Neural progenitor cell (in vitro differentiated cells): ENCODE data around the gene PSMC3IP. TPM values are rescaled to one million over a fixed set of nuclear protein-coding genes. Genes with fewer than 3 reads are reported as not detected.
"Not testable (repeated sequence)": the region's sequence is repeated elsewhere in the genome, so short reads cannot be mapped to it uniquely, and the experiment has no call there.

Experiments used
- DNase-seq: peaks from one replicate; pipeline ENCODE4 v3.0.0-alpha.2; 2016; ENCODE audit warnings: low spot score
- H2AFZ ChIP-seq: fragments of 200-600 bp; sonication (generic); replicated peaks from 2 replicates; pipeline ENCODE4 v1.6.1; 2016; ENCODE audit warnings: antibody characterized with exemption
- H3F3A ChIP-seq: fragments of 200-600 bp; sonication (generic); 2 replicates; pipeline ENCODE4 v1.6.1; 2016; ENCODE audit warnings: antibody characterized with exemption, low read depth
- H3K27ac ChIP-seq: fragments of 200-600 bp; sonication (generic); 2 replicates; pipeline ENCODE4 v1.5.1; 2016; ENCODE audit warnings: mild to moderate bottlenecking
- H3K27me3 ChIP-seq: fragments of 200-600 bp; sonication (generic); 2 replicates; pipeline ENCODE4 v1.6.1; 2016; ENCODE audit warnings: mild to moderate bottlenecking, moderate library complexity
- H3K36me3 ChIP-seq: fragments of 200-600 bp; sonication (generic); 2 replicates; pipeline ENCODE4 v1.5.1; 2016
- H3K4me1 ChIP-seq: fragments of 200-600 bp; sonication (generic); 2 replicates; pipeline ENCODE4 v1.6.1; 2016; ENCODE audit warnings: mixed run types
- H3K4me2 ChIP-seq: fragments of 200-600 bp; sonication (generic); 2 replicates; pipeline ENCODE4 v1.6.1; 2016
- H3K4me3 ChIP-seq: fragments of 200-600 bp; sonication (generic); 2 replicates; pipeline ENCODE4 v1.5.1; 2016
- H3K79me2 ChIP-seq: fragments of 200-600 bp; sonication (generic); 2 replicates; pipeline ENCODE4 v1.6.1; 2016; ENCODE audit warnings: low read depth
- H3K9ac ChIP-seq: fragments of 200-600 bp; sonication (generic); 2 replicates; pipeline ENCODE4 v1.6.1; 2016
- H3K9me3 ChIP-seq: fragments of 200-600 bp; sonication (generic); 2 replicates; pipeline ENCODE4 v1.5.1; 2016; ENCODE audit warnings: low read depth
- H4K20me1 ChIP-seq: fragments of 200-600 bp; sonication (generic); 2 replicates; pipeline ENCODE4 v1.6.1; 2016; ENCODE audit warnings: low read depth
- H3K27ac Mint-ChIP-seq: 3 replicates; pipeline ENCODE4 v1.8.0; 2021; ENCODE audit warnings: mixed read lengths
- H3K27me3 Mint-ChIP-seq: 2 replicates; pipeline ENCODE4 v1.8.0; 2022; ENCODE audit warnings: low read depth, mild to moderate bottlenecking, inconsistent platforms, moderate library complexity, mixed read lengths; ENCODE audit not compliant: insufficient read depth
- H3K36me3 Mint-ChIP-seq: 3 replicates; pipeline ENCODE4 v1.8.0; 2021; ENCODE audit warnings: mixed read lengths
- H3K4me1 Mint-ChIP-seq: 3 replicates; pipeline ENCODE4 v1.8.0; 2021; ENCODE audit warnings: mixed read lengths
- H3K4me3 Mint-ChIP-seq: 3 replicates; pipeline ENCODE4 v1.8.0; 2021; ENCODE audit warnings: mild to moderate bottlenecking, moderate library complexity, mixed read lengths
- H3K9me3 Mint-ChIP-seq: 3 replicates; pipeline ENCODE4 v1.8.0; 2020; ENCODE audit warnings: mixed read lengths
- CTCF ChIP-seq: fragments of 200-600 bp; sonication (generic); IDR thresholded peaks from 2 replicates; pipeline ENCODE4 v1.5.1; 2017; ENCODE audit warnings: antibody characterized with exemption, mild to moderate bottlenecking
- EZH2 ChIP-seq: fragments of 200-600 bp; sonication (generic); IDR thresholded peaks from 2 replicates; pipeline ENCODE4 v1.6.1; 2017; ENCODE audit warnings: antibody characterized with exemption, mild to moderate bottlenecking, moderate library complexity
- EZH2phosphoT487 ChIP-seq: fragments of 200-600 bp; sonication (generic); IDR thresholded peaks from 2 replicates; pipeline ENCODE4 v1.6.1; 2017; ENCODE audit warnings: antibody characterized with exemption
- total RNA-seq: library from RNA; depleted of rRNA; stranded (reverse); fragments of >200 nt; gene quantifications from 2 replicates; pipeline ENCODE4 v1.2.3, GENCODE V29; 2015; ENCODE audit warnings: low replicate concordance

Gene PSMC3IP
- total RNA-seq, 1 donor from 2014 or later: 23.7 TPM

DNA sequence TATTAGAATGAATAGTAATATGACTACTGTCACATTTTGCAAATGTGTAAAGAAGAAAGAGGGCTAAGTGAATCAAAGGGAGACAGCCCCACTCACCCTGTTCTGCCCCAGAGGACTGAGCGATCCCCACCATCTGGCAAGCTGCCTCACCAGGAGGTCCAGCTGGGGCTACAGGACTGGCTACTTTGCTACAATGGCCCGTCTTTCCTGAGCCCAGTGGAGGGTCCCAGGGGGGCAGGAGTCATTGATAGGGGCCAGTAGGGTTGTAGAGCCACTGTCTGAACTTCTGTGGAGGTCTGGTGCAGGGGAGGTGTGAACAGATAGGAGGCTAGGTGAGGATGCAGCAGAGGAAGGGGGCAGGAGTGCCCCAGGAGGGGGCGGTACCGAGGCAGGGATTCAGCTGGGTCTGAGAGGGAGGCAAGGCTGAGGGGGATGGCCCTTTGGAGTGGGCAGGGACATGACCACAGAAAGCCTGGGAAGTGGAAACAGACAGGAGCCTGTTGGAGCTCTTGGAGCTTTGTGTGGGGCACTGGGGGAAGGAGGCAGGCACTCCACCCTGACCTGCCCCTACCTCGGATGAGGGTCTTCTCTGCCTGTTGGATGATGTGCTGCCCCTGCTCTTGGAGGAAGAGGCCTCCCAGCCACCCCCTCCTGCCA is 21.4 kb downstream of the PSMC3IP start:
- not testable (repeated sequence) for H3K36me3 ChIP-seq, H3K27me3 ChIP-seq, H3K79me2 ChIP-seq, H3K9ac ChIP-seq, H3K9me3 Mint-ChIP-seq, H2AFZ ChIP-seq, H3K27me3 Mint-ChIP-seq, H3K27ac Mint-ChIP-seq, H4K20me1 ChIP-seq, H3K9me3 ChIP-seq, H3K27ac ChIP-seq, H3K36me3 Mint-ChIP-seq
- Histone ChIP-seq H3F3A (peaks cover 38% of the 10 kb centered on the region), H3K4me1 (peaks cover 16% of the 10 kb centered on the region), H3K4me2 (peak overlapping the region; percentile 82), H3K4me3 (peak overlapping the region; percentile 86)
- TF ChIP-seq CTCF: peak; percentile 49
- Mint-ChIP-seq H3K4me1 (peaks cover 17% of the 10 kb centered on the region), H3K4me3 (peak overlapping the region; percentile 93)
- DNase-seq: peak; percentile 64

- no peaks in the 10 kb centered on the region for H3K27me3 Mint-ChIP-seq
- Histone ChIP-seq H3K79me2 (peaks cover 7% of the 10 kb centered on the region), H3F3A (peaks cover 33% of the 10 kb centered on the region), H3K36me3 (no peaks in the 10 kb centered on the region), H3K27me3 (no peaks in the 10 kb centered on the region), H3K27ac (peak overlapping the region; percentile 66), H3K4me2 (peak overlapping the region; percentile 82), H3K4me1 (peaks cover 16% of the 10 kb centered on the region), H3K4me3 (peak overlapping the region; percentile 86), H2AFZ (peak overlapping the region; percentile 92), H4K20me1 (peaks cover 4% of the 10 kb centered on the region), H3K9ac (peak overlapping the region; percentile 71), H3K9me3 (no peaks in the 10 kb centered on the region)
- peak overlapping the region; percentile 93 for H3K4me3 Mint-ChIP-seq
- no peaks in the 10 kb centered on the region for H3K9me3 Mint-ChIP-seq
- TF ChIP-seq CTCF (no peak), EZH2phosphoT487 (no peak), EZH2 (no peak)
- peaks cover 22% of the 10 kb centered on the region for H3K4me1 Mint-ChIP-seq
- no peaks in the 10 kb centered on the region for H3K36me3 Mint-ChIP-seq
- no peak for DNase-seq
- H3K27ac Mint-ChIP-seq: peak overlapping the region; percentile 83
These were observed 22.4 kb downstream of the PSMC3IP start for GRCh38 chr17:42555122-42555622.

- Histone ChIP-seq H3K9ac (peak overlapping the region; percentile 71), H3K4me3 (peak overlapping the region; percentile 86), H3K79me2 (peaks cover 7% of the 10 kb centered on the region), H3K4me2 (peak overlapping the region; percentile 82), H3F3A (peaks cover 32% of the 10 kb centered on the region), H2AFZ (peak overlapping the region; percentile 92), H3K4me1 (peaks cover 16% of the 10 kb centered on the region), H4K20me1 (peaks cover 4% of the 10 kb centered on the region), H3K9me3 (no peaks in the 10 kb centered on the region), H3K27ac (peak overlapping the region; percentile 66), H3K27me3 (no peaks in the 10 kb centered on the region), H3K36me3 (no peaks in the 10 kb centered on the region)
- no peak for TF ChIP-seq EZH2
- no peak for TF ChIP-seq EZH2phosphoT487
- TF ChIP-seq CTCF: no peak
- H3K36me3 Mint-ChIP-seq: no peaks in the 10 kb centered on the region
- peak overlapping the region; percentile 83 for H3K27ac Mint-ChIP-seq
- peaks cover 22% of the 10 kb centered on the region for H3K4me1 Mint-ChIP-seq
- no peaks in the 10 kb centered on the region for H3K27me3 Mint-ChIP-seq
- no peaks in the 10 kb centered on the region for H3K9me3 Mint-ChIP-seq
- H3K4me3 Mint-ChIP-seq: peak overlapping the region; percentile 93
- peak; percentile 95 for DNase-seq
These were observed 23.0 kb downstream of the PSMC3IP start for GRCh38 chr17:42554250-42555121.
